ENCODE results near the gene DHX35. TPM values are rescaled to one million over a fixed set of nuclear protein-coding genes. Genes with fewer than 3 reads are reported as not detected.

Gene DHX35
- total and polyA plus RNA-seq, 2 of the 13 experiments (the other 11 are each of a cell fraction or from before 2014, with no cell fraction given), result 25.8 to 28.7 TPM

DNA sequence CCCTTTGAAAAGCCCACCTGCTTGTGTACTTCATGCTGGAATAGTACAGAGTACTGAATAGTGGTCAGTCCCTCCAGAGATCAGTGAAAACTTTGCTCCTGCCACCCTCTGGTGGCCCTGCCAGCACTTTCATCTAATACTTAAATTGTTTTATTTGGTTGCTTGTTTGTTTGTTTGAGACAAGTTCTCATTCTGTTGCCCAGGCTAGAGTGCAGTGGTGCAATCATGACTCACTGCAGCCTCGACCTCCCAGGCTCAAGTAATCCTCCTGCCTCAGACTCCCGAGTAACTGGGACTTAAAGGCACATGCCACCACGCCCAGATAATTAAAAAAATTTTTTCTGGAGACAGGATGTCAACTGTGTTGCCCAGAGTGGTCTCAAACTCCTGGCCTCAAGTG lies 26.9 kb upstream of the DHX35 start (continued):
- TF ChIP-seq CSRNP2 (CRISPR knock-in tag; conservative IDR thresholded peaks at IDR 0.05; ENCODE audit: low read depth) (no peak), SETDB1 (CRISPR knock-in tag; IDR thresholded peaks at IDR 0.05; ENCODE audit: borderline replicate concordance) (no peak), TAF15 (IDR thresholded peaks at IDR 0.05; ENCODE audit: low read depth, low read length, poor library complexity, severe bottlenecking) (no peak), HNRNPLL (IDR thresholded peaks at IDR 0.05; ENCODE audit: low read depth, low read length, poor library complexity, severe bottlenecking) (no peak), KMT2A (CRISPR knock-in tag; IDR thresholded peaks at IDR 0.05) (no peak), SRSF4 (IDR thresholded peaks at IDR 0.05; ENCODE audit: low read depth, low read length, poor library complexity, severe bottlenecking) (no peak), ZSCAN22 (CRISPR knock-in tag; IDR thresholded peaks at IDR 0.05) (no peak), GLI4 (CRISPR knock-in tag; IDR thresholded peaks at IDR 0.05; ENCODE audit: borderline replicate concordance) (no peak), ZNF263 (CRISPR knock-in tag; IDR thresholded peaks at IDR 0.05) (no peak), FOXP1 (IDR thresholded peaks at IDR 0.05) (no peak), FOXP1 (CRISPR knock-in tag; IDR thresholded peaks at IDR 0.05) (0 out of 2 replicates have a peak, but pooled peaks have one; percentile 36), TOE1 (CRISPR knock-in tag; IDR thresholded peaks at IDR 0.05) (no peak), RFXAP (CRISPR knock-in tag; IDR thresholded peaks at IDR 0.05; ENCODE audit: borderline replicate concordance) (no peak), TCF7L2 (IDR thresholded peaks at IDR 0.05; ENCODE audit: low read depth, low read length) (no peak), ZNF343 (CRISPR knock-in tag; IDR thresholded peaks at IDR 0.05) (no peak), CEBPB (IDR thresholded peaks at IDR 0.05; ENCODE audit: borderline replicate concordance, low read depth, low read length) (peak; percentile 59; the same call in 1 of the 2 replicates), ZNF574 (CRISPR knock-in tag; IDR thresholded peaks at IDR 0.05) (no peak), SMARCC2 (IDR thresholded peaks at IDR 0.05) (no peak), TRIM24 (CRISPR knock-in tag; IDR thresholded peaks at IDR 0.05) (no peak), ZNF761 (CRISPR knock-in tag; conservative IDR thresholded peaks at IDR 0.05) (no peak), ZSCAN9 (CRISPR knock-in tag; IDR thresholded peaks at IDR 0.05; ENCODE audit: borderline replicate concordance) (no peak), EP300 (IDR thresholded peaks at IDR 0.05; ENCODE audit: low read depth in 2 of 2, low read length in 2 of 2) (no peak), EP300 (CRISPR knock-in tag; IDR thresholded peaks at IDR 0.05; ENCODE audit: borderline replicate concordance) (0 out of 2 replicates have a peak, but pooled peaks have one; percentile 3)
- TF ChIP-seq, protein P1, sequence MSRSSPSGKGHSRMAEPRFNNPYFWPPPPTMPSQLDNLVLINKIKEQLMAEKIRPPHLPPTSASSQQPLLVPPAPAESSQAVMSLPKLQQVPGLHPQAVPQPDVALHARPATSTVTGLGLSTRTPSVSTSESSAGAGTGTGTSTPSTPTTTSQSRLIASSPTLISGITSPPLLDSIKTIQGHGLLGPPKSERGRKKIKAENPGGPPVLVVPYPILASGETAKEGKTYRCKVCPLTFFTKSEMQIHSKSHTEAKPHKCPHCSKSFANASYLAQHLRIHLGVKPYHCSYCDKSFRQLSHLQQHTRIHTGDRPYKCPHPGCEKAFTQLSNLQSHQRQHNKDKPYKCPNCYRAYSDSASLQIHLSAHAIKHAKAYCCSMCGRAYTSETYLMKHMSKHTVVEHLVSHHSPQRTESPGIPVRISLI (CRISPR knock-in tag; IDR thresholded peaks at IDR 0.05; ENCODE audit: borderline replicate concordance), result no peak
- TF ChIP-seq, protein P2, sequence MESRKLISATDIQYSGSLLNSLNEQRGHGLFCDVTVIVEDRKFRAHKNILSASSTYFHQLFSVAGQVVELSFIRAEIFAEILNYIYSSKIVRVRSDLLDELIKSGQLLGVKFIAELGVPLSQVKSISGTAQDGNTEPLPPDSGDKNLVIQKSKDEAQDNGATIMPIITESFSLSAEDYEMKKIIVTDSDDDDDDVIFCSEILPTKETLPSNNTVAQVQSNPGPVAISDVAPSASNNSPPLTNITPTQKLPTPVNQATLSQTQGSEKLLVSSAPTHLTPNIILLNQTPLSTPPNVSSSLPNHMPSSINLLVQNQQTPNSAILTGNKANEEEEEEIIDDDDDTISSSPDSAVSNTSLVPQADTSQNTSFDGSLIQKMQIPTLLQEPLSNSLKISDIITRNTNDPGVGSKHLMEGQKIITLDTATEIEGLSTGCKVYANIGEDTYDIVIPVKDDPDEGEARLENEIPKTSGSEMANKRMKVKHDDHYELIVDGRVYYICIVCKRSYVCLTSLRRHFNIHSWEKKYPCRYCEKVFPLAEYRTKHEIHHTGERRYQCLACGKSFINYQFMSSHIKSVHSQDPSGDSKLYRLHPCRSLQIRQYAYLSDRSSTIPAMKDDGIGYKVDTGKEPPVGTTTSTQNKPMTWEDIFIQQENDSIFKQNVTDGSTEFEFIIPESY (CRISPR knock-in tag; IDR thresholded peaks at IDR 0.05), result no peak

Data from HepG2 (cell line).